Gastrocnemius medialis (tissue), 4 donors: ENCODE results near the gene SCARB1.

Source experiments
- CTCF ChIP-seq, 5 experiments: fragments of 450-650 bp in 3 of 5; fragments of 200-600 bp in 2 of 5; sonication (generic) in 2 of 5; IDR thresholded peaks in 4 of 5; conservative IDR thresholded peaks in 1 of 5; 1 replicate in 4 of 5; 2 replicates in 1 of 5; pipeline ENCODE4 v1.5.1; 2016 to 2019; ENCODE audit warnings: antibody characterized with exemption in 5 of 5, mild to moderate bottlenecking in 3 of 5, moderate library complexity in 3 of 5
- POLR2A ChIP-seq, 2 donors: fragments of 450-650 bp; IDR thresholded peaks; one replicate each; pipeline ENCODE4 v1.6.1; 2017; ENCODE audit warnings: antibody characterized with exemption in 2 of 2, mild to moderate bottlenecking in 2 of 2, moderate library complexity in 2 of 2

- TF ChIP-seq CTCF (IDR thresholded peaks at IDR 0.05 in 4 of 5, conservative IDR thresholded peaks at IDR 0.05 in 1 of 5) (no peak), POLR2A (IDR thresholded peaks at IDR 0.05) (no peak)
Observed at GRCh38 chr12:124834822-124835221, 28.8 kb downstream of the SCARB1 start.
